Amniotic stem cell (primary cell): ENCODE measurements around the gene LUC7L.
"Not testable (repeated sequence)": the region's sequence is repeated elsewhere in the genome, so short reads cannot be mapped to it uniquely, and the experiment has no call there.

ENCODE experiments used
- DNase-seq: peaks from one replicate; lab custom pipeline; 2025; lab: John Stamatoyannopoulos, UW

The LUC7L gene, protein sequence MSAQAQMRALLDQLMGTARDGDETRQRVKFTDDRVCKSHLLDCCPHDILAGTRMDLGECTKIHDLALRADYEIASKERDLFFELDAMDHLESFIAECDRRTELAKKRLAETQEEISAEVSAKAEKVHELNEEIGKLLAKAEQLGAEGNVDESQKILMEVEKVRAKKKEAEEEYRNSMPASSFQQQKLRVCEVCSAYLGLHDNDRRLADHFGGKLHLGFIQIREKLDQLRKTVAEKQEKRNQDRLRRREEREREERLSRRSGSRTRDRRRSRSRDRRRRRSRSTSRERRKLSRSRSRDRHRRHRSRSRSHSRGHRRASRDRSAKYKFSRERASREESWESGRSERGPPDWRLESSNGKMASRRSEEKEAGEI

DNA sequence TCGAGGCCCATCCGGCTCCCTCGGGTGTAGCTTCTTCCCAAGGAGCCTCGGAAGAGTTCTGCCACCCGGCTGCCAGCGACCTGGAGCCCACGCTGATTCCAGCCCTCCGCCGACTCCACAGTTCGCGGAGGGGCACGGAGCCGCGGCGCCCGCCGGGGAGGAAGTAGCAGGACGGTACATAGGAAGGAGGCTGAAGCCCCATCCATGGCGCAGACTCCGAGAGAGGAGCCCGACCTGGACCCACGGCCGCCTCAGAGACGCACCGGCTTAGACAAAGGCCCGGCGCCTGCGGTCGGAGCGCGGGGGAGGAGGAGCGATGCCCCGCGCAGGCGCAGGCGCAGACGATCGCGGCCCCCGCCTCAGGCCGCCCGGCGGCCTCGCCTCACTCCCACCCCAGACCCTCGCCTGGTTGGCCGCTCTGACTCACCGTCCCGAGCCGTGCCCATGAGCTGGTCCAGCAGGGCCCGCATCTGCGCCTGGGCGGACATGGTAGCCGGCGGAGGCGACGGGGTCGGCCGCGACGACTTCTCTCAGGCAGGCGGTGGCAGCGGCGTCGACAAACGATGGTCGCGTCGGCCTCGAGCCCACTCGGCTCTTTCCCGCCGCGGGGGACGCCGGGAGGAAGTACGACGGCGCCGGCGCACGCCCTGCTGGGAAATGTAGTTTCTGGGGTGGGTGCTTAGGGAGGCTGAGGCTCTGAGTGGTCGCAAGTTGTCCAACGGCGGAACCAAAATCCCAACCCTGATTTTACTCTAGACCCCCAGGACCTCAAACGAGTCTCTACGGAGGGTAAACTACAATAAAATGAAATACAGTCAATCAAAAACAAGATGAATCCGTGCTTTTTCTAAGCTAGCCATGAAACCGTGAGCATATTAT is at the start of gene LUC7L:
TSS of gene LUC7L (minus strand) at position 598 of the 879 bp plus-strand sequence. CDS start at position 488, 110 bp downstream.
- peak; percentile 82 for DNase-seq

DNA sequence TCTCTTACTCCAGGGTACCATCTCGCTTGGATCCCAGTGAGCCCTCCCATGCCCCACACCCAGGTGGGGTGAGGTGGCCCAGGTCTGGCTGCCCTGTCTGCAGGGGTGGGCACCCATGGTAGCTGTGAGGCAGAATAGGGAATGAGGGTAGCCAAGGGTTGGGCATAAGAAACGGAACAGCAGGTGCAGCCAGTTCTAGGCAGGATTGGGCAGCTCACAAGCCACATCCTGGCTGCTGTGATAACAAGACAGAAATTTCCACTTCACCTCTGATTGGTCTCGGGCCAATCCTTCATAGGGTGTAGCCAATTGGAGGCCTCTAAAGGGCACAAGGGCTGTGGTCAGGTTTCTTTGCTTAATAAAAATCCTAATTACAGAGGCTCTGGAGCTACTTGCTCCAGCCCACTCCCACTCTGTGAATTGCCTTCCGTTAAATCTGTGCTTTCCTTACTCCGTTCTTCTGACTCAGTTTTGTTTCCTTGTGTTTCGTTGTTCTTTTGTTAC is 49.7 kb upstream of the LUC7L start:
- DNase-seq: no peak

DNA sequence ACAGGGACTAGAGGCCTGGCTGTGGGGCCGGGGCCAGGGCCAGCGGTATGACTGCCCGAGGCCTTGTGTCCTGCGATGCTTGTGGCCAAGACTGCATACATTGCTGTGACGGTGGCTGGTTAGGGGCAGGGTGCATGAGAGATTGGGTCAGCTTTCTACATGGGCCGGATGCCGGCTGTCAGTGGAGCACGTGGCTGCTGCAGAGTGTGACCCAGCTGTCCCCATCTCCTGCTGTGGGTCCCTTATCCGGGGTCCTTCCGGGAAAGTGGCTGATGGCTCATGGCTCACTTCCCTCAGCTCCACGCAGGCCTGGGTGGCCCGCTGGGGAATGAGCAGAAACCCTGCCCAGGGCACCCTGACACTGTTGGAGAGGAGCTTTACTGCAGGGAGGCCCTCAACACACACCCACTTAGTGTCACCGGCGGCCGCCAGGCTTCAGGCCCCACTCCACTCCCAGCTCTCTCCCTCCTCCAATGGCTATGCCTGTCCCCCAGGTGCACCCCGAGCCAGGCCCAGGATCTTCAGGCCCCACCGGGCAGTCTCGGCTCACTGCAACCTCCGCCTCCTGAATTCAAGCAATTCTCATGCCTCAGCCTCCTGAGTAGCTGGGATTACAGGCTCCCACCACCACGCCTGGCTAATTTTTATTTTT is 47.3 kb upstream of the LUC7L start:
- DNase-seq: no peak

DNA sequence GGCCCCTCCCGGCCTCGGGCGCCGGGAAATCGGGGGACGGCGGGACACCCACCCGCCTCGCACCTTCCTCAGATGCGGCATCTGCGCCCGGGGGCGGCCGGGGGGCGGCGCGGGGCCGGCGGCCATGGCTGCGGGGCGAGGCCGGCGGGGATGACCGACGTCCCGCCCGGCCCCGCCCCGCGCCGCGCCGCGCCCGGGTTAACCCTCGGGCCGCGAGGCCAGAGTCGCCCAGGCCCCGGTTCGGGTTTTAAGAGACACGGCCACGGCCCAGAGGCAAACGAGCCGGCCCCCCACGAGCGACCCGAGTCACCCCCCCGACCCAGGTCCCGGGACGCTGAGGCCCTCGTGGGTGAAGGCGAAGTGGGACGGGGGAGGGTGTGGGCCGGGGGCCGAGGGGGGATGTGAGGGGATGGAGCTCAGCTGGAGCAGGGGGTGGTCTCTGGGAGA is 46.6 kb upstream of the LUC7L start, which contains the start of gene RGS11:
TSS of gene RGS11 (minus strand) at position 159 of the 447 bp plus-strand sequence. CDS start at position 126, 33 bp downstream.
- DNase-seq: no peak

DNA sequence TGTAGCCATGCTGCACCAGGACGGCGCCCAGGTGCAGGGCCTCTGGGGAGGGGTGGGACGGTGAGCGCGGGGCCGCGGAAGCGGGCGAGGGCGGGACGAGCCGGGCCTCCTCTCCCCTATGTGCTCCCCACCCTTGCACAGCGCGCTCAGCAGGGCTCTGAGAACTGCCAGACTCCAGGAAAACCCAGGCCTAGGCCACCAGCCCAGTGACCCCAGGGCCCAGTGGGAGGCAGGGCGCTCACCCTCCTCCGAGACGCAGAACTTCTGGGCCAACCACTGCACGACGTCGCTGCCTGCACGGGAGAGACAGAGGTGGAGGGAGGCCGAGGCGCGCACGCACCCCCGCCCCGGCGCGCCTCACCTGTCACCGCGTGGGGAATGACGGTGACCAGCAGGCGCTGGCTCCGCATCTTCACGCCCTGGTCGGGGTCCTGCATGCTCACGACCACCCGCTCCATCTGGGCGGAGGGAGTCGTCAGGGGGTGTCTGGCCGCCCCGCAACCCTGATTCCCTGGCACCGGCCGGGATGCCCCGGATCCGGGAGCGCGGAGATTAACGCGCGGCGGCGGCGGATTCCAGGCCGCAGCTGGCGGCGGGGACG is 45.9 kb upstream of the LUC7L start:
- DNase-seq: no peak

DNA sequence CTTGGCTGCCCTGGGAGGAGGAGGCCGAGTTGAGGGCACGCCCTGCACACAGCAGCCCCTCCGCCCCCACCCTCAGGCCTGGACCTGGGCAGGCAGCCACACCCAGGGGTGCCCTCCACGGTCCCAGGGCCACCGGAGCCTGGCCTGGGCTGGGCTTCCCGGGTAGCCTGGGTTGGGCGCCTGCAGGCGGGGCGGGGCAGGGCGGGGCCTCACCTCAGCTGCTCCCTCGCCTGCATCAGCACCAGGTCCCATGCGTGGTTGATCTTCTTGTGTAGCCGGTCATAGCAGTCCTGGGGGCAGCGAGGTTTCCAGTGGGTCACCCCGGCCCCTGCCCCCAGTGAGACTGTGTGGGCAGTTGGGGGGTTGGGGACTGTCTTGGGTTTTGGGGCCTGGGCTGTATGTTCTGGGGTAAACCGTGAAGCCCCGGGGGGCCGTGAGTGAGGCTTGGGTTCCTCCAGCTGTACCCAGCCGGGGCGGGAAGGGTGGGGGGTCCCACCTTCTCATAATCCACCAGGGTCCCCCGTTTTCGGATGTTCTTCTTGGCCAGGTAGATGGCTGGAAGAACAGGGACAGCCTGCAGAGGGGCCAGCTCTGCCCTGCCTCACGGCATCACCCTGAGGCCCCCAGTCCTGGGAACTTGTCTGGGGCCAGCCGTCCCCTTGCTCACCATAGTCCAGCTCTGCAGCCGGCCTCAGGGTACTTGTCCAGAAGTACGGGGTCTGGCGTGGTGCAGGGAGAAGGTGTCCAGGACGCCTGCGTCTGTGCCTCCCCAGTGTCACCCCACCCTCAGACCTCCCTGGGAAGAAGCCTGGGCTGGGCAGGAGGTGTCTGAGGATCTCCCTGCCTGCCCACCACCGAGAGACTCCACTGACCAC is 44.5 kb upstream of the LUC7L start:
- no peak for DNase-seq

DNA sequence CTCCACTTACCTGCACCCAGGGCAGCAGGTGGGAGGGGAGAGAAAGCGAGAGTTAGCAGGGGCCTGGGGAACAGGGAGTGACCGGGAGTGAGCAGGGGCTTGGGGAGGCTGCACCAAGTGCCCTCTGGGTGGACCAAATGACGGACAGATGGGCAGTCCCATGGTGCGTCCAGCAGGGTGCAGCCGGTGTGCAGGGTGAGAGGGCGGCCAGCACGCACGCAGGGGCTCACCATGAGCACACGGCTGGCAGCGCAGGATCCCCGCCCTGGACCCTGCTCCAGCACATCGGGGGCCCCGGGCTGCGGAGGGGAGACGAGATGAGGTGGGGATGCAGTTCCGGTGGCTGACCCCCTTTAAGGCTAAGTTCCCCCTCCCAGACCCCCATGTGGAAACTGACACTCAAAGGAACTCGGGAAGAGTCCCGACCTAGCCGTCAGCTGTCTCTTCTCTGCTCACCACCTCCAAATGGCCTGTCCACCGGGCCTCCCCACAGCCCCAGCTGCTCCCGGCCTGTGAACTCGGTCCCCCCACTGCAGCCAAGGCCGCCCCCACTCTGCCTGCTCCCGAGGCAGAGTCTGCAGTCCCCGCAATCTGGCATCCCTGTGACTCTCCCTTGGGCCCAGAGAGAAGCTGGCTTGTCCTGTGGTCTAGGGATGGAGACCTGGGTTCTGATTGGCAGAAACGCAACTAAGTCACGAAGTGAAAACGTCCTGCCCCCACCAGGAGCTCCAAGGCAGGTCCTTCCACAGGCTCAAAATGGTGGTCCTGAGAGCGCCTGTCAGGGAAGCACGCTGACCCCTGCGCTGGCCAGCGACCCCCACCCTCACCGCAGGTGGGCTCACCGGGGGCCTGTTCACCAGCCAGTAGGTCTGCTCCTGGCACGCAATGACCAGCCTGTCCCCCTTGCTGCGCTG is 43.6 kb upstream of the LUC7L start:
- no peak for DNase-seq

DNA sequence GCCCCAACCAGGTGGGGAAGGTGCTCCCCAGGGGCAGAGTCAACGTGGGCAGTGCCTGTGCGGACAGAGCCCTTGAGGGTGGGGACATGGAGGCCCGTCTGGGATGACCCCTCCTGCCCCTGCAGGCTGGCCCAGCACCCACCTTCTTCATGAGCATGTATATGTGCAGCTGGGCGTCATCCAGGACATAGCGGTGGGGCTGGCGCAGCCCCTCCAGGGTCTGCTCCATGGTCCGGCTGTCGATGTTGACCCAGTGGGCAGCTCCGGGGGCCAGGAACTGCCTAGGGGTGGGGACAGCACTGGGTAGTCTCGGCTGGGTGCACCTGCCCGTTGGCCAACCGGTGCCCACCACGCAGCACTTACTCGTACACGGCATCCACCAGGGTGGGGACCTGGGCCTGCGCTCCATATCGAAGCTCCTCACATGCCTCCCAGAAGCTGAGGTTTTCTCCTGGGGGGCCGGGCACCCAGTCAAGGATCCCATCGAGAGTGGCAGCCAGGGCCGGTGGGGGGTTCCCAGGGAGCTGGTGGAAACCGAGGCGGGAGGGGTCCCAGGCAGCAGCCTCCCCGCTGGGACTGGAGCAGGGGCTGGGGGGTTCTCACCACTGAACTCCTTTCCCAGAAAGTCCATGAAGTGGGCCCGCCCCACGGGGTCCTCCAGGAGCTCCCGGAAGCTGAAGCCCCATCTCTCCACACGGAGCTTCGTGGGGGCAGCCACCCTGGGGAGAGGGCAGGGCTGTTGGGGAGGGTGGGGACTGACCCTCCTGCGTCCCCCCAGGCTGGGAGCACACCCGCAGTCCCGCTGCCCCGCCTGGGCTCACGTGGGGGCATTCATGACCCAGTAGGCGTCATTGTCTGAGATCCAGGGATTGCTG is 41.4 kb upstream of the LUC7L start:
- no peak for DNase-seq

DNA sequence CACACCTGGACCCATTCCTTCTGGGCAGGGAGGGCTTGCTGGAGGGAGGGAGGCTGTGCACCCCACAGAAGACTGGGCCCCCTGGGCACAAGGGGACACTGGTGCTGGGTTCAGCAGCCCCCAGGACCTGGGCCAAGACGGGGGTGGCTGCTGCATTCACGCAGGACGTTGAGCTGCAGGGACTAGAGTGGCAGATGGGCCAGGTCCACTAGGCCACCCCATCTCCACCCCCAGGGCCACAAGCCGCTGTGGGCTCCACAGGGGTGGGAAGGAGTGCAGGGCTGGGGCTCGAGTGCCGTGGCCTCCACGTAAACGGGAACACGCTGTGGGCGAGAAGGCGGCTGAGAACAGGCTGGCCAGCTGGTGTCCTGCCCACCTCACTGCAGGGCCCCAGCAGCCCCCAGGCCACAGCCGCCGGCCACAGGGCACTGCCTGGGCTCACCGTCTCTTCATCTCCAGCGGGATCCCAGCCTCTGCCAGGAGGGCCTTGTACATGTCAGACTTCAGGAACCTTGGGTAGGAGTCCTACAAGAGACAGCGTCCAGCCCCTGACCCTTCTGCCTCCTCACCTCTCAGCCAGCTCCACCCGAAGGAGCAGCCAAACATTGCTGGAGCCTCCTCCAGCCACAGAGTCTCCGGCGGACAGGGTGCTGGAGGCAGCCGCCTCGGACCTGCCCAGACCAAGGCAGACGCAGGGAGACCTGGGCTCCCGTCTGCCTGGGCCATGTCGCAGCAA is 40.0 kb upstream of the LUC7L start:
- DNase-seq: no peak

DNA sequence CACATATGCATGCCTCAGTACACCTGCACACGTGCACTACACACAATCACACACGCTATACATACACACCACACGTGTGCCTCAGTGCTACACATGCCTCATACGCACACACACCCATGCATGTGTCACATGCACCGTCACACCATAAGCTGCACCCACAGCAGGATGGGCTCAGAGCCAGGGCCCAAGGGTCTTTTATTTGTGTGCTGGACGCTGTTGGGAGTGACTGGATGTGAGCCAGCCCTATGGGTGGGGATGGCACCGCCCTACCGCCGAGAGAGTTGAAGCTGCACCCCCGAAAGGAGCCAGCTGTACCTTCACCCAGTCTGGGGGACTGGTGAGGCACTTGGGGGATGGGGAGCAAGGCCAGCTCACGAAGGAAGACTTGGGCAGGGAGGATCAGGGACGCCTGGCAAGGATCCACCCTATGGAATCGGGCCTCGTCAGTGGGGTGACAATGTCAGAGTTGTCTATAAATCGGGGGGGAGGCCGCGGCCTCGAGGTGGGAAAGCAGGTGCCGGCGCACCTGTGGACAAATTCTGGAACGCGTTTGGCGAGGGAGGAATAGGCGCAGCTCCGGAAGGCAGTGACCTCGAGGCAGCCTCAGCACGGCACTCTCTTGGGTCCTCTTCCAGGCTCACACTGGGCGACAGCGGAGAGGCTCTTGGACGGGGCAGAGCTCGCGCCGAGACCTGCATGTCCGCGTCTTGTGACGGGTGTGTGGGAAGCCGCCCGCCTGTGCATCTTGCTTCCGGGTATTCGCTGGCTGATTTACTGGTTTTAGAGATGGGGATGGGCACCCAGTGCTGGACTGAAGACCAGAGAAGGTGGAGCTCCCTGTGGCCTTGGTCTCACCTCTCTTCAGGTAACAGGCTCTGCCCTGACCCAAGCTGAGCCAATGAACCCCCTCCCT is 39.1 kb upstream of the LUC7L start:
- DNase-seq: no peak

DNA sequence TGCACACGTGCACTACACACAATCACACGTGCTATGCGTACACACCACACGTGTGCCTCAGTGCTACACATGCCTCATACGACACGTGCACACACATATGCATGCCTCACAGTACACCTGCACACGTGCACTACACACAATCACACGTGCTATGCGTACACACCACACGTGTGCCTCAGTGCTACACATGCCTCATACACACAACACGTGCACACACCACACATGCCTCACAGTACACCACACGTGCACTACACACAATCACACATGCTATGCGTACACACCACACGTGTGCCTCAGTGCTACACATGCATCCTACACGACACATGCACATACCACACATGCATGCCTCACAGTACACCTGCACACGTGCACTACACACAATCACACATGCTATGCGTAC is 38.3 kb upstream of the LUC7L start:
- not testable (repeated sequence) for DNase-seq

DNA sequence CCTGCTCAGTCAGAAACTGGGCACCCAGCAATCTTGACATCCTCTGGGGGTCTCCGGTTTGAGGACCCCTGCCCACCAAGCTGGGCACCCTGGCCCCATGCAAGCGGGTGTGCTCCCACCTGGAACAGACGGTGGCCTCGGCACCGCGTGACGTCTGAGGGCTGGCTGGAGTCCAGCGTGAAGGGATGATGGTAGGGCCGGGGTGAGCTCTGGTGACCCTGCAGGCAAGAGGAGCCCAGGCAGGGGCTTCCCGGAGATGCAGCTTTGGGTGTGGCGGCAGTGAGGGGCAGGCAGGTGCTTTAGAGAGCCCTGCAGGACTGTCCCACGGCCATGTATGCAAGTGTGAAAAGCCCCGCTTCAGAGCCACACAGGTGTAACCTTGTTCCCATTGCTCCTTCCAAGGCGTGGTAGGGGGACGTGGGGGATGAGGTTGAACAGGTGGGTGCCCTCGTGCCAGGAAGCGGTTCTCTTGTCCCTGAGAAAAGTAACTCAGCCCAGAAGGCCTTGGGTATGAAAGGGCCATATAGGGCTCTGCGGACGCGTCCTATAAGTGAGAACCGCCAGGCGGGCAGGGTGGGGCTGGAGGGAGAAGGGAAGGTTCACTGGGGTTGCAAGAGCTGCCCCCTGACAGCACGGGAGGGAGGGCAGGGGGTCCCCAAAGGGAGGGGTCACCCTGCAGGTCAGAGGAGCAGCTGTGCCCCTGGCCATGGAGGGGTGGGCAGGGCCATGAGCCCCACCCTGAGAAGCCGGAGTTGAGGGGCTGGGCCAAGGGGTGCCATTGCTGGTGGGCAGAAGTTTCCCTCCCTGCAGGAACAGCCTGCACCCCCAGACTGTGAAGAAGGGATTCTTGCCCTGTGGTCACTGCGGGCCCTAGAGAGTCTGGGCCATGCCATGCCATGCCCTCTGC is 37.3 kb upstream of the LUC7L start:
- no peak for DNase-seq

DNA sequence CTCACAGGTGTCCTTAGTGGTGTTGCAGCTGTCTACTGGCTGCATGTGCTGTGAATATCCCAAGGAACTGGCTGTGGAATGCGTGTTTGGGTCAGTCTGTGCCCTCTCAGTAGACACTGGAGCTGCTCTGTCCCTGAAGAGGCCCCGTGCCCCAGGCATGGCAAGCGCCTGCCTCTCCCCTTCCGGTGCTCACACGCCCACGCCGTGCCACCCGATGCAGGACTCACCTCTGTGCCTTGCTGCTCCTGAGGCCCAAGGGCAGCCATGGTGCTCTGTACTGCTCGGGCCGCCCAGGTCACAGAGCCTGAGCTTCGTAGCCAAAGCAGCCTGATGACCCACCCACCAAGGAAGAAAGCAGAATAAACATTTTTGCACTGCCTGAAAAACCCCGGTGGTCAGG is 36.5 kb upstream of the LUC7L start:
- no peak for DNase-seq

DNA sequence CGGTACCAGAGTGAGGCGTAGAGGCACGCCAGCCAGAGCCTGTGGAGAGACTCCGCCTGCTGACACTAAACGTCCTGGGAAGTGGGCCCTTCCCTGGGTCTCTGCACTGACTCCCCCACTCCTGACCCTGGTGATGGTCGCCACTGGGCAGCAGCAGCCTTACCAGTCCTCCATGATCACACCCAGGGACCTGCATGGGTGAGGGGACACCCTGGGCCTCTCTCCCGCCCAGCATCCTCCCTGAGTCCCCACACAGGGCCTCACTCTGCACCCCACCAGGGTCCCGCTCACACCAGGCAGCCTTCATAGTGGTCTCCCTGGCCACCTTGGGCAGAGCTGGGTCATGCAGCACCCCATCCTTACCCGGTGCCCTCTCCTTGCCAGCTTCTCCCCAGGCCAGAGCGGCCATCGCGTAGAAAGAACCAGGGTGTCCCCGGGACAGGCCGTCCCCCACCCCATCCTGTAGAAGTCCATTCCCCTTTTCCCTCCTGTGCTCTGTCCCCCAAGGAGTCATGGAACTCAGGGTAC is 35.8 kb upstream of the LUC7L start:
- DNase-seq: no peak

DNA sequence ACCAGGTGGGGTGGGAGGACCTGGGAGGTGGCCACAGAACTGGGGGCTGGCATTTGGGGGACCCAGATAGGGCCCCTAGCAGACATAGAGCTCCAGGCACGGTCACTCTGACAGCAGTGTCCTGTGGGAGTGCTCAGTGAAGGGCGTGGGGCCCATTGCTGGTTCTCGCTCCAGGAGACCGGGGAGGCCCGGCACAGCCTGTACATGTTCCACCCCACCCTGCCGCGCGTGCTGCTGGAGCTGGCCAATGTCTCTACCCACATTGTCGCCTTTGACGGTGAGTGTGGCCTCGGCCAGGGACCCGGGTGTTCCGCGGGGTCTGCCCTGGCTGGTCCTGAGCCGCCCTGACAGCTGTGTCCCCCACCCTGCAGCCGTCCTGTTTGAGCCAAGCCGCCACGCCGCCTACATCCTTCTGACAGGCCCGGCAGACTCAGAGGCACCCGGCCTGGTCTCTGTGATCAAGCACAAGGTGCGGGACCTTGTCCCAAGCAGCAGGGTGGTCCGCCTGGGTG is 35.2 kb upstream of the LUC7L start:
- no peak for DNase-seq
